Stomach (tissue), 4 donors: Measurements from ENCODE around the gene COL13A1.

Experiments used
- EP300 ChIP-seq: sonication (generic); formaldehyde crosslinking; IDR thresholded peaks from one replicate; pipeline ENCODE4 v1.6.1; 2017; ENCODE audit warnings: antibody characterized with exemption
- POLR2A ChIP-seq, 4 donors: fragments of 450-650 bp; IDR thresholded peaks; one replicate each; pipeline ENCODE4 v1.6.1; 2016; ENCODE audit warnings: antibody characterized with exemption in 4 of 4, control low read depth in 2 of 4, mild to moderate bottlenecking in 1 of 4, moderate library complexity in 1 of 4
- TF ChIP-seq, protein P1 (sequence below), 7 experiments: fragments of 450-650 bp in 4 of 7; fragments of 200-600 bp in 3 of 7; sonication (generic) in 3 of 7; IDR thresholded peaks; one replicate each; pipeline ENCODE4 v1.5.1; 2016 to 2019; ENCODE audit warnings: antibody characterized with exemption in 7 of 7, control low read depth in 2 of 7, mild to moderate bottlenecking in 1 of 7

DNA sequence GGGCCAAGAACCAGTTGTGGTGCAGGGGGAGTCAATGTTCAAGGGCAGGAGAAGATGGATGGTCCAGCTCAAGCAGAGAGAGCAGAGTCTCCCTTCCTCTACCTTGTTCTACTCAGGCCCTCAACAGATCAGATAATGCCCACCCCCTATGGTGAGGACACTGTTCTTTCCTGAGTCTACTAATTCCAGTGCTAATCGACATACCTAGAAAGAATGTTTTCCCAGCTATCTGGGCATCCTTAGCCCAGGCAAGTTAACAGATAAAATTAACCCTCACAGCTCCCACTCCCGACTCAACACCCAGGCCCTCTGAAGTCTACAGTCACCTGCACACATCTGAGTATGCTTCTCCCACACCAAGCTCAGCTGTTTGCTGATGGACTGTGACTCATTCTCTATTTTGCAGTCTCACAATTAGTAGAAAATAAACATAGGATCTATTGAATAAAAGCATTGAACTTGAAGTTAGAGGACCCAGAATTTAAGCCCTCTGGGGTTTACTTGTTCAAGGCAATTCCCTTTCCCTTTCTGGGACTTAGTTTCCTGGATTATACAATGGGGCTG, 17.1 kb downstream of the COL13A1 start:
- TF ChIP-seq, protein P1, sequence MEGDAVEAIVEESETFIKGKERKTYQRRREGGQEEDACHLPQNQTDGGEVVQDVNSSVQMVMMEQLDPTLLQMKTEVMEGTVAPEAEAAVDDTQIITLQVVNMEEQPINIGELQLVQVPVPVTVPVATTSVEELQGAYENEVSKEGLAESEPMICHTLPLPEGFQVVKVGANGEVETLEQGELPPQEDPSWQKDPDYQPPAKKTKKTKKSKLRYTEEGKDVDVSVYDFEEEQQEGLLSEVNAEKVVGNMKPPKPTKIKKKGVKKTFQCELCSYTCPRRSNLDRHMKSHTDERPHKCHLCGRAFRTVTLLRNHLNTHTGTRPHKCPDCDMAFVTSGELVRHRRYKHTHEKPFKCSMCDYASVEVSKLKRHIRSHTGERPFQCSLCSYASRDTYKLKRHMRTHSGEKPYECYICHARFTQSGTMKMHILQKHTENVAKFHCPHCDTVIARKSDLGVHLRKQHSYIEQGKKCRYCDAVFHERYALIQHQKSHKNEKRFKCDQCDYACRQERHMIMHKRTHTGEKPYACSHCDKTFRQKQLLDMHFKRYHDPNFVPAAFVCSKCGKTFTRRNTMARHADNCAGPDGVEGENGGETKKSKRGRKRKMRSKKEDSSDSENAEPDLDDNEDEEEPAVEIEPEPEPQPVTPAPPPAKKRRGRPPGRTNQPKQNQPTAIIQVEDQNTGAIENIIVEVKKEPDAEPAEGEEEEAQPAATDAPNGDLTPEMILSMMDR (IDR thresholded peaks at IDR 0.05): no peak
- no peak for TF ChIP-seq POLR2A (IDR thresholded peaks at IDR 0.05)
- no peak for TF ChIP-seq EP300
